Liver (tissue), 9 donors: Measurements from ENCODE around the gene TLE2. TPM values are rescaled to one million over a fixed set of nuclear protein-coding genes. Genes with fewer than 3 reads are reported as not detected.

ENCODE experiments used
- DNase-seq: peaks from one replicate; pipeline ENCODE4 v3.0.0-alpha.2; 2017; ENCODE audit warnings: low spot score
- H3K27ac ChIP-seq, 2 donors: one replicate each; pipeline ENCODE4 v1.7.0; 2013; ENCODE audit warnings: inconsistent platforms in 2 of 2, low read length in 2 of 2, control low read depth in 1 of 2, low read depth in 1 of 2, mild to moderate bottlenecking in 1 of 2
- H3K27me3 ChIP-seq, 4 donors: one replicate each; pipeline versions ENCODE4 v1.6.1 to v1.7.0; 2013; ENCODE audit warnings: low read length in 3 of 4, inconsistent platforms in 1 of 4, mild to moderate bottlenecking in 1 of 4, moderate library complexity in 1 of 4; ENCODE audit not compliant: control insufficient read depth in 4 of 4, insufficient read depth in 4 of 4
- H3K36me3 ChIP-seq, 4 donors: one replicate each; pipeline versions ENCODE4 v1.6.1 to v1.7.0; 2013; ENCODE audit warnings: low read length in 3 of 4, mild to moderate bottlenecking in 3 of 4, low read depth in 1 of 4, moderate library complexity in 1 of 4; ENCODE audit not compliant: control insufficient read depth in 4 of 4, insufficient read depth in 3 of 4
- H3K4me1 ChIP-seq, 4 donors: one replicate each; pipeline versions ENCODE4 v1.6.1 to v1.7.0; 2013; ENCODE audit warnings: low read length in 3 of 4, mild to moderate bottlenecking in 3 of 4, moderate library complexity in 1 of 4; ENCODE audit not compliant: control insufficient read depth in 4 of 4, insufficient read depth in 4 of 4
- H3K4me3 ChIP-seq, 3 donors: one replicate each; pipeline versions ENCODE4 v1.6.1 to v1.7.0; 2013; ENCODE audit warnings: low read length in 3 of 3, control low read depth in 1 of 3, low read depth in 1 of 3, mild to moderate bottlenecking in 1 of 3
- H3K9ac ChIP-seq, 2 donors: one replicate each; pipeline ENCODE4 v1.7.0; 2013; ENCODE audit warnings: low read length in 2 of 2, mild to moderate bottlenecking in 2 of 2, moderate library complexity in 2 of 2, control low read depth in 1 of 2, low read depth in 1 of 2
- H3K9me3 ChIP-seq, 4 donors: one replicate each; pipeline versions ENCODE4 v1.6.1 to v1.7.0; 2013; ENCODE audit warnings: low read length in 3 of 4; ENCODE audit not compliant: control insufficient read depth in 4 of 4
- ATF3 ChIP-seq: IDR thresholded peaks from 2 replicates; pipeline ENCODE4 v1.6.1; 2016; ENCODE audit warnings: antibody characterized with exemption
- CTCF ChIP-seq: fragments of 150-350 bp; IDR thresholded peaks from 2 replicates; pipeline ENCODE4 v1.5.1; 2017; ENCODE audit warnings: improper control_type of control experiment, low read depth, low read length; ENCODE audit not compliant: missing input control
- EGR1 ChIP-seq, 2 donors: IDR thresholded peaks; 2 replicates each; pipeline ENCODE4 v1.6.1; 2016 to 2018; ENCODE audit warnings: antibody characterized with exemption in 2 of 2, low read depth in 2 of 2
- FOXA1 ChIP-seq: IDR thresholded peaks from 2 replicates; pipeline ENCODE4 v1.6.1; 2016; ENCODE audit warnings: antibody characterized with exemption
- FOXA2 ChIP-seq: IDR thresholded peaks from 2 replicates; pipeline ENCODE4 v1.6.1; 2016; ENCODE audit warnings: antibody characterized with exemption
- GABPA ChIP-seq, 2 donors: IDR thresholded peaks in 1 of 2; conservative IDR thresholded peaks in 1 of 2; 2 replicates each; pipeline ENCODE4 v1.6.1; 2016; ENCODE audit warnings: antibody characterized with exemption in 2 of 2, mild to moderate bottlenecking in 1 of 2, moderate library complexity in 1 of 2
- HNF4A ChIP-seq, 2 donors: conservative IDR thresholded peaks; 2 replicates each; pipeline ENCODE4 v1.6.1; 2016; ENCODE audit warnings: antibody characterized with exemption in 2 of 2, mild to moderate bottlenecking in 2 of 2
- HNF4G ChIP-seq: IDR thresholded peaks from 2 replicates; pipeline ENCODE4 v1.6.1; 2016; ENCODE audit warnings: antibody characterized with exemption
- JUND ChIP-seq, 2 donors: IDR thresholded peaks; 2 replicates each; pipeline ENCODE4 v1.6.1; 2016; ENCODE audit warnings: antibody characterized with exemption in 2 of 2
- MAX ChIP-seq: IDR thresholded peaks from 2 replicates; pipeline ENCODE4 v1.6.1; 2016; ENCODE audit warnings: antibody characterized with exemption
- NR2F2 ChIP-seq: IDR thresholded peaks from 2 replicates; pipeline ENCODE4 v1.6.1; 2016; ENCODE audit warnings: antibody characterized with exemption
- RAD21 ChIP-seq, 2 donors: IDR thresholded peaks; 2 replicates each; pipeline ENCODE4 v1.6.1; 2016; ENCODE audit warnings: antibody characterized with exemption in 2 of 2, mild to moderate bottlenecking in 2 of 2
- REST ChIP-seq: IDR thresholded peaks from 2 replicates; pipeline ENCODE4 v1.6.1; 2016; ENCODE audit warnings: antibody characterized with exemption, mild to moderate bottlenecking
- RXRA ChIP-seq, 2 donors: IDR thresholded peaks; 2 replicates each; pipeline ENCODE4 v1.6.1; 2017 to 2018; ENCODE audit warnings: antibody characterized with exemption in 2 of 2, mild to moderate bottlenecking in 1 of 2
- SP1 ChIP-seq: IDR thresholded peaks from 2 replicates; pipeline ENCODE4 v1.6.1; 2018; ENCODE audit warnings: antibody characterized with exemption, mild to moderate bottlenecking
- TAF1 ChIP-seq: conservative IDR thresholded peaks from 2 replicates; pipeline ENCODE4 v1.6.1; 2016; ENCODE audit warnings: antibody characterized with exemption, mild to moderate bottlenecking
- YY1 ChIP-seq: IDR thresholded peaks from 2 replicates; pipeline ENCODE4 v1.6.1; 2016; ENCODE audit warnings: antibody characterized with exemption, mild to moderate bottlenecking
- ZBTB33 ChIP-seq: IDR thresholded peaks from 2 replicates; pipeline ENCODE4 v1.6.1; 2016; ENCODE audit warnings: antibody characterized with exemption
- WGBS: extraction: QIAGEN DNeasy Blood & Tissue Kit; methylation state at CpG from one replicate; pipeline ENCODE4 v1.1.7; 2013; 5-methylcytosine and 5-hydroxymethylcytosine counted together
- polyA plus RNA-seq, 2 donors: library from polyadenylated mRNA; stranded (reverse) in 1 of 2; unstranded in 1 of 2; fragments of 200-250 nt in 1 of 2; fragments of >200 nt in 1 of 2; fragmentation: Nextera tagmentation in 1 of 2; extraction: Ambion mirVana in 1 of 2; gene quantifications; one replicate each; pipeline versions ENCODE4 v1.2.1 to v1.2.3, GENCODE V29; 2013 to 2015
- total RNA-seq, 2 donors: library from RNA; depleted of rRNA; stranded (reverse); fragments of >200 nt; gene quantifications; one replicate each; pipeline ENCODE4 v1.2.3, GENCODE V29; 2014
- donor health status: healthy.
- donor health status: healthy.
- donor health status: healthy.
- donor health status: healthy.
- donor health status: healthy.

TLE2 gene
- total and polyA plus RNA-seq, 4 donors = 3.6 to 9.3 (median 5.8) TPM

- Histone ChIP-seq H3K9ac (no peak overlapping the region), H3K9me3 (no peaks in the 10 kb centered on the region), H3K36me3 (no peaks in the 10 kb centered on the region), H3K27me3 (no peaks in the 10 kb centered on the region), H3K27ac (no peak overlapping the region), H3K4me1 (peaks cover 0 to 5% (median 2%) of the 10 kb centered on the region in 4 donors), H3K4me3 (no peak overlapping the region)
- WGBS = 84% methylated on average over 16 of the region's 16 CpGs
- TF ChIP-seq MAX (no peak), GABPA (IDR thresholded peaks at IDR 0.05 in 1 of 2, conservative IDR thresholded peaks at IDR 0.05 in 1 of 2) (no peak), CTCF (no peak), ATF3 (no peak), SP1 (no peak), NR2F2 (no peak), HNF4G (no peak), ZBTB33 (no peak), EGR1 (IDR thresholded peaks at IDR 0.05; ENCODE audit: low read depth in 2 of 2) (no peak), RXRA (IDR thresholded peaks at IDR 0.05) (no peak), REST (no peak), YY1 (no peak), TAF1 (no peak), FOXA1 (no peak), RAD21 (IDR thresholded peaks at IDR 0.05) (no peak), FOXA2 (no peak), JUND (IDR thresholded peaks at IDR 0.05) (no peak), HNF4A (conservative IDR thresholded peaks at IDR 0.05) (no peak)
- no peak for DNase-seq
Measured at GRCh38 chr19:3066482-3067049, 37.5 kb upstream of the TLE2 start.
